HepG2 (cell line): ENCODE measurements around the gene COQ6. TPM values are rescaled to one million over a fixed set of nuclear protein-coding genes. Genes with fewer than 3 reads are reported as not detected.
A peak's percentile ranks its signal among the peaks of the same experiment; 100 is the strongest.

ENCODE experiments used
- BATF2 ChIP-seq: sonication (generic); formaldehyde crosslinking; IDR thresholded peaks from 2 replicates; pipeline ENCODE4 v1.8.0; 2022; ENCODE audit warnings: mild to moderate bottlenecking, missing genetic modification reagents, moderate library complexity
- GFI1 ChIP-seq: sonication (generic); formaldehyde crosslinking; IDR thresholded peaks from 2 replicates; pipeline ENCODE4 v1.5.0; 2020; ENCODE audit warnings: missing genetic modification reagents, mild to moderate bottlenecking, borderline replicate concordance
- GPBP1L1 ChIP-seq: sonication (generic); formaldehyde crosslinking; IDR thresholded peaks from 2 replicates; pipeline ENCODE4 v1.5.0; 2020; ENCODE audit warnings: mild to moderate bottlenecking, missing genetic modification reagents
- IRF1 ChIP-seq: sonication (generic); formaldehyde crosslinking; IDR thresholded peaks from 2 replicates; pipeline ENCODE4 v1.4.0; 2020; ENCODE audit warnings: low read depth, mild to moderate bottlenecking, missing genetic modification reagents
- KLF9 ChIP-seq: IDR thresholded peaks from 2 replicates; pipeline ENCODE4 v1.6.1; 2016; ENCODE audit warnings: low read depth
- NAIF1 ChIP-seq: sonication (generic); formaldehyde crosslinking; IDR thresholded peaks from 2 replicates; pipeline ENCODE4 v1.5.0; 2020; ENCODE audit warnings: mild to moderate bottlenecking, missing genetic modification reagents, borderline replicate concordance
- NR1H2 ChIP-seq: sonication (generic); formaldehyde crosslinking; IDR thresholded peaks from 2 replicates; pipeline ENCODE4 v1.8.1; 2022; ENCODE audit warnings: low read depth, missing genetic modification reagents, borderline replicate concordance
- POLR2G ChIP-seq: fragments of 200-400 bp; formaldehyde crosslinking; IDR thresholded peaks from 2 replicates; pipeline ENCODE4 v1.6.1; 2018; ENCODE audit warnings: mild to moderate bottlenecking, low read depth, low read length, moderate library complexity
- PRDM15 ChIP-seq: sonication (generic); formaldehyde crosslinking; IDR thresholded peaks from 2 replicates; pipeline ENCODE4 v1.4.0; 2020; ENCODE audit warnings: missing genetic modification reagents
- RFXAP ChIP-seq: sonication (generic); formaldehyde crosslinking; IDR thresholded peaks from 2 replicates; pipeline ENCODE4 v1.4.0; 2020; ENCODE audit warnings: missing genetic modification reagents, borderline replicate concordance
- SMARCE1 ChIP-seq: fragments of 450-650 bp; IDR thresholded peaks from 2 replicates; pipeline ENCODE4 v1.6.1; 2017; ENCODE audit warnings: borderline replicate concordance
- SRY ChIP-seq: sonication (generic); formaldehyde crosslinking; IDR thresholded peaks from 2 replicates; pipeline ENCODE4 v1.8.0; 2022; ENCODE audit warnings: mild to moderate bottlenecking, missing genetic modification reagents
- SYNCRIP ChIP-seq: fragments of 200-400 bp; formaldehyde crosslinking; IDR thresholded peaks from 2 replicates; pipeline ENCODE4 v1.6.1; 2018; ENCODE audit warnings: mild to moderate bottlenecking, low read depth, low read length; ENCODE audit not compliant: insufficient read depth
- TFDP1 ChIP-seq: IDR thresholded peaks from 2 replicates; pipeline ENCODE4 v1.6.1; 2016; ENCODE audit warnings: missing compliant biosample characterization, missing genetic modification reagents, borderline replicate concordance
- YEATS2 ChIP-seq: sonication (generic); formaldehyde crosslinking; IDR thresholded peaks from 2 replicates; pipeline ENCODE4 v1.4.0; 2020; ENCODE audit warnings: missing genetic modification reagents, borderline replicate concordance
- ZBTB7B ChIP-seq: sonication (generic); formaldehyde crosslinking; IDR thresholded peaks from 2 replicates; pipeline ENCODE4 v1.4.0; 2020; ENCODE audit warnings: missing genetic modification reagents
- ZNF3 ChIP-seq: IDR thresholded peaks from 2 replicates; pipeline ENCODE4 v1.7.0; 2017; ENCODE audit warnings: inconsistent platforms
- ZNF333 ChIP-seq: sonication (generic); formaldehyde crosslinking; IDR thresholded peaks from 2 replicates; pipeline ENCODE4 v1.4.0; 2020; ENCODE audit warnings: mild to moderate bottlenecking, missing genetic modification reagents, borderline replicate concordance
- ZNF430 ChIP-seq: sonication (generic); formaldehyde crosslinking; IDR thresholded peaks from 2 replicates; pipeline ENCODE4 v1.9.0; 2021; ENCODE audit warnings: mild to moderate bottlenecking, missing genetic modification reagents
- ZNF782 ChIP-seq: sonication (generic); formaldehyde crosslinking; IDR thresholded peaks from 2 replicates; pipeline ENCODE4 v1.4.0; 2020; ENCODE audit warnings: missing genetic modification reagents, mild to moderate bottlenecking, borderline replicate concordance
- ZXDC ChIP-seq: sonication (generic); formaldehyde crosslinking; IDR thresholded peaks from 2 replicates; pipeline ENCODE4 v1.5.0; 2020; ENCODE audit warnings: mild to moderate bottlenecking, missing genetic modification reagents
- polyA plus RNA-seq, 8 experiments: library from polyadenylated mRNA; depleted of rRNA in 3 of 8; stranded (reverse) in 7 of 8; unstranded in 1 of 8; fragments of >200 nt; fragmentation: Illumina TruSeq in 4 of 8; extraction: Trizol in 4 of 8; gene quantifications; 2 replicates each; pipeline versions ENCODE4 v1.2.1 to v1.2.3, GENCODE V29; 2011 to 2016; ENCODE audit warnings: low read depth in 4 of 8, missing spikeins in 1 of 8, mixed read lengths in 1 of 8; ENCODE audit not compliant: insufficient read depth in 1 of 8
- total RNA-seq, 5 experiments: library from RNA; depleted of rRNA; stranded (reverse); fragments of >200 nt; fragmentation: Illumina TruSeq; extraction: Trizol; gene quantifications; 2 replicates each; pipeline ENCODE4 v1.2.3, GENCODE V29; 2016; ENCODE audit warnings: low read depth in 1 of 5

COQ6 gene
- total and polyA plus RNA-seq, 2 of the 13 experiments (the other 11 are each of a cell fraction or from before 2014, with no cell fraction given): 18.9 to 34.7 TPM

- TF ChIP-seq PRDM15 (CRISPR knock-in tag) (no peak), NAIF1 (CRISPR knock-in tag) (no peak), GFI1 (CRISPR knock-in tag) (no peak), YEATS2 (CRISPR knock-in tag) (no peak), ZBTB7B (CRISPR knock-in tag) (no peak), TFDP1 (CRISPR knock-in tag) (no peak), ZNF333 (CRISPR knock-in tag) (no peak), SYNCRIP (no peak), SRY (CRISPR knock-in tag) (no peak), ZNF782 (CRISPR knock-in tag) (no peak), SMARCE1 (no peak), RFXAP (CRISPR knock-in tag) (no peak), ZXDC (CRISPR knock-in tag) (no peak), ZNF3 (CRISPR knock-in tag) (no peak), GPBP1L1 (no peak), IRF1 (CRISPR knock-in tag) (no peak), KLF9 (no peak), ZNF430 (CRISPR knock-in tag) (no peak), NR1H2 (CRISPR knock-in tag) (no peak), BATF2 (CRISPR knock-in tag) (no peak), POLR2G (peak; percentile 76)
Observed at GRCh38 chr14:73995977-73996378, 45.9 kb downstream of the COQ6 start (continued).
